Type B pancreatic cell (in vitro differentiated cells): Measurements from ENCODE around the gene C12orf57. TPM values are rescaled to one million over a fixed set of nuclear protein-coding genes. Genes with fewer than 3 reads are reported as not detected.
A peak's percentile ranks its signal among the peaks of the same experiment; 100 is the strongest.

Source experiments
- DNase-seq: peaks from one replicate; pipeline ENCODE4 v3.0.0; 2021; ENCODE audit warnings: mixed read lengths; ENCODE audit not compliant: unreplicated experiment; ENCODE audit errors: extremely low spot score
- H3K27ac Mint-ChIP-seq: 2 replicates; pipeline ENCODE4 v1.8.0; 2021; ENCODE audit warnings: mild to moderate bottlenecking, mixed read lengths
- H3K27me3 Mint-ChIP-seq: 2 replicates; pipeline ENCODE4 v1.8.0; 2021; ENCODE audit warnings: mixed read lengths
- H3K36me3 Mint-ChIP-seq: 2 replicates; pipeline ENCODE4 v1.8.0; 2021; ENCODE audit warnings: mixed read lengths
- H3K4me1 Mint-ChIP-seq: one replicate; pipeline ENCODE4 v1.8.0; 2021; ENCODE audit warnings: mixed read lengths; ENCODE audit not compliant: unreplicated experiment
- H3K4me3 Mint-ChIP-seq: 2 replicates; pipeline ENCODE4 v1.8.0; 2021; ENCODE audit warnings: mild to moderate bottlenecking, mixed read lengths
- H3K9me3 Mint-ChIP-seq: 2 replicates; pipeline ENCODE4 v1.8.0; 2021; ENCODE audit warnings: mixed read lengths
- total RNA-seq: library from RNA; stranded (reverse); gene quantifications from 2 replicates; pipeline ENCODE4 v1.2.1, GENCODE V29; 2021; ENCODE audit warnings: low replicate concordance
- TF ChIP-seq, protein P1 (sequence below): fragments of 200-600 bp; sonication (generic); conservative IDR thresholded peaks from 2 replicates; pipeline ENCODE4 v1.5.0; 2021; ENCODE audit warnings: antibody characterized with exemption, mild to moderate bottlenecking

The C12orf57 gene
- total RNA-seq, 1 donor from 2014 or later: 220 TPM

DNA sequence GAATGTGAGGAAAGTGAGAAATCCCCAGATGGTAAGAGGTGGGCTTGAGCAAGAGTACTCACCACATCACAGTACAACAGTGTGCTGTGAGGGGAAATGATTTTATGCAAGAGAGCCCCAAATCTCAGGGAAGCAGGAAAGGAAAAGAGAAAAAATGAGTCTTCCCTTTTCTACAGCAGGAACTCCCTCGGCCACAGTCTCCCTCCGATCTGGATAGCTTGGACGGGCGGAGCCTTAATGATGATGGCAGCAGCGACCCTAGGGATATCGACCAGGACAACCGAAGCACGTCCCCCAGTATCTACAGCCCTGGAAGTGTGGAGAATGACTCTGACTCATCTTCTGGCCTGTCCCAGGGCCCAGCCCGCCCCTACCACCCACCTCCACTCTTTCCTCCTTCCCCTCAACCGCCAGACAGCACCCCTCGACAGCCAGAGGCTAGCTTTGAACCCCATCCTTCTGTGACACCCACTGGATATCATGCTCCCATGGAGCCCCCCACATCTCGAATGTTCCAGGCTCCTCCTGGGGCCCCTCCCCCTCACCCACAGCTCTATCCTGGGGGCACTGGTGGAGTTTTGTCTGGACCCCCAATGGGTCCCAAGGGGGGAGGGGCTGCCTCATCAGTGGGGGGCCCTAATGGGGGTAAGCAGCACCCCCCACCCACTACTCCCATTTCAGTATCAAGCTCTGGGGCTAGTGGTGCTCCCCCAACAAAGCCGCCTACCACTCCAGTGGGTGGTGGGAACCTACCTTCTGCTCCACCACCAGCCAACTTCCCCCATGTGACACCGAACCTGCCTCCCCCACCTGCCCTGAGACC, 8.2 kb upstream of the C12orf57 start:
- Mint-ChIP-seq H3K36me3 (peaks cover 48% of the 10 kb centered on the region), H3K27ac (peak overlapping the region; percentile 82), H3K27me3 (no peaks in the 10 kb centered on the region), H3K9me3 (no peaks in the 10 kb centered on the region), H3K4me1 (peaks cover 32% of the 10 kb centered on the region), H3K4me3 (peak overlapping the region; percentile 82)
- TF ChIP-seq, protein P1, sequence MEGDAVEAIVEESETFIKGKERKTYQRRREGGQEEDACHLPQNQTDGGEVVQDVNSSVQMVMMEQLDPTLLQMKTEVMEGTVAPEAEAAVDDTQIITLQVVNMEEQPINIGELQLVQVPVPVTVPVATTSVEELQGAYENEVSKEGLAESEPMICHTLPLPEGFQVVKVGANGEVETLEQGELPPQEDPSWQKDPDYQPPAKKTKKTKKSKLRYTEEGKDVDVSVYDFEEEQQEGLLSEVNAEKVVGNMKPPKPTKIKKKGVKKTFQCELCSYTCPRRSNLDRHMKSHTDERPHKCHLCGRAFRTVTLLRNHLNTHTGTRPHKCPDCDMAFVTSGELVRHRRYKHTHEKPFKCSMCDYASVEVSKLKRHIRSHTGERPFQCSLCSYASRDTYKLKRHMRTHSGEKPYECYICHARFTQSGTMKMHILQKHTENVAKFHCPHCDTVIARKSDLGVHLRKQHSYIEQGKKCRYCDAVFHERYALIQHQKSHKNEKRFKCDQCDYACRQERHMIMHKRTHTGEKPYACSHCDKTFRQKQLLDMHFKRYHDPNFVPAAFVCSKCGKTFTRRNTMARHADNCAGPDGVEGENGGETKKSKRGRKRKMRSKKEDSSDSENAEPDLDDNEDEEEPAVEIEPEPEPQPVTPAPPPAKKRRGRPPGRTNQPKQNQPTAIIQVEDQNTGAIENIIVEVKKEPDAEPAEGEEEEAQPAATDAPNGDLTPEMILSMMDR: no peak
- DNase-seq: no peak

DNA sequence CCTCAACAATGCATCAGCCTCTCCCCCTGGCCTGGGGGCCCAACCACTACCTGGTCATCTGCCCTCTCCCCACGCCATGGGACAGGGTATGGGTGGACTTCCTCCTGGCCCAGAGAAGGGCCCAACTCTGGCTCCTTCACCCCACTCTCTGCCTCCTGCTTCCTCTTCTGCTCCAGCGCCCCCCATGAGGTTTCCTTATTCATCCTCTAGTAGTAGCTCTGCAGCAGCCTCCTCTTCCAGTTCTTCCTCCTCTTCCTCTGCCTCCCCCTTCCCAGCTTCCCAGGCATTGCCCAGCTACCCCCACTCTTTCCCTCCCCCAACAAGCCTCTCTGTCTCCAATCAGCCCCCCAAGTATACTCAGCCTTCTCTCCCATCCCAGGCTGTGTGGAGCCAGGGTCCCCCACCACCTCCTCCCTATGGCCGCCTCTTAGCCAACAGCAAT, 7.6 kb upstream of the C12orf57 start:
- Mint-ChIP-seq H3K4me3 (peak overlapping the region; percentile 82), H3K4me1 (peaks cover 28% of the 10 kb centered on the region), H3K27me3 (no peaks in the 10 kb centered on the region), H3K9me3 (no peaks in the 10 kb centered on the region), H3K27ac (peak overlapping the region; percentile 82), H3K36me3 (peaks cover 47% of the 10 kb centered on the region)
- TF ChIP-seq, protein P1: no peak
- no peak for DNase-seq

DNA sequence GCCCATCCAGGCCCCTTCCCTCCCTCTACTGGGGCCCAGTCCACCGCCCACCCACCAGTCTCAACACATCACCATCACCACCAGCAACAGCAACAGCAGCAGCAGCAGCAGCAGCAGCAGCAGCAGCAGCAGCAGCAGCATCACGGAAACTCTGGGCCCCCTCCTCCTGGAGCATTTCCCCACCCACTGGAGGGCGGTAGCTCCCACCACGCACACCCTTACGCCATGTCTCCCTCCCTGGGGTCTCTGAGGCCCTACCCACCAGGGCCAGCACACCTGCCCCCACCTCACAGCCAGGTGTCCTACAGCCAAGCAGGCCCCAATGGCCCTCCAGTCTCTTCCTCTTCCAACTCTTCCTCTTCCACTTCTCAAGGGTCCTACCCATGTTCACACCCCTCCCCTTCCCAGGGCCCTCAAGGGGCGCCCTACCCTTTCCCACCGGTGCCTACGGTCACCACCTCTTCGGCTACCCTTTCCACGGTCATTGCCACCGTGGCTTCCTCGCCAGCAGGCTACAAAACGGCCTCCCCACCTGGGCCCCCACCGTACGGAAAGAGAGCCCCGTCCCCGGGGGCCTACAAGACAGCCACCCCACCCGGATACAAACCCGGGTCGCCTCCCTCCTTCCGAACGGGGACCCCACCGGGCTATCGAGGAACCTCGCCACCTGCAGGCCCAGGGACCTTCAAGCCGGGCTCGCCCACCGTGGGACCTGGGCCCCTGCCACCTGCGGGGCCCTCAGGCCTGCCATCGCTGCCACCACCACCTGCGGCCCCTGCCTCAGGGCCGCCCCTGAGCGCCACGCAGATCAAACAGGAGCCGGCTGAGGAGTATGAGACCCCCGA, 7.0 kb upstream of the C12orf57 start:
- H3K4me1 Mint-ChIP-seq: peaks cover 28% of the 10 kb centered on the region
- H3K27me3 Mint-ChIP-seq: no peaks in the 10 kb centered on the region
- no peaks in the 10 kb centered on the region for H3K9me3 Mint-ChIP-seq
- TF ChIP-seq, protein P1: no peak
- H3K4me3 Mint-ChIP-seq: peak overlapping the region; percentile 90
- H3K27ac Mint-ChIP-seq: peak overlapping the region; percentile 94
- H3K36me3 Mint-ChIP-seq: peaks cover 50% of the 10 kb centered on the region
- DNase-seq: no peak

DNA sequence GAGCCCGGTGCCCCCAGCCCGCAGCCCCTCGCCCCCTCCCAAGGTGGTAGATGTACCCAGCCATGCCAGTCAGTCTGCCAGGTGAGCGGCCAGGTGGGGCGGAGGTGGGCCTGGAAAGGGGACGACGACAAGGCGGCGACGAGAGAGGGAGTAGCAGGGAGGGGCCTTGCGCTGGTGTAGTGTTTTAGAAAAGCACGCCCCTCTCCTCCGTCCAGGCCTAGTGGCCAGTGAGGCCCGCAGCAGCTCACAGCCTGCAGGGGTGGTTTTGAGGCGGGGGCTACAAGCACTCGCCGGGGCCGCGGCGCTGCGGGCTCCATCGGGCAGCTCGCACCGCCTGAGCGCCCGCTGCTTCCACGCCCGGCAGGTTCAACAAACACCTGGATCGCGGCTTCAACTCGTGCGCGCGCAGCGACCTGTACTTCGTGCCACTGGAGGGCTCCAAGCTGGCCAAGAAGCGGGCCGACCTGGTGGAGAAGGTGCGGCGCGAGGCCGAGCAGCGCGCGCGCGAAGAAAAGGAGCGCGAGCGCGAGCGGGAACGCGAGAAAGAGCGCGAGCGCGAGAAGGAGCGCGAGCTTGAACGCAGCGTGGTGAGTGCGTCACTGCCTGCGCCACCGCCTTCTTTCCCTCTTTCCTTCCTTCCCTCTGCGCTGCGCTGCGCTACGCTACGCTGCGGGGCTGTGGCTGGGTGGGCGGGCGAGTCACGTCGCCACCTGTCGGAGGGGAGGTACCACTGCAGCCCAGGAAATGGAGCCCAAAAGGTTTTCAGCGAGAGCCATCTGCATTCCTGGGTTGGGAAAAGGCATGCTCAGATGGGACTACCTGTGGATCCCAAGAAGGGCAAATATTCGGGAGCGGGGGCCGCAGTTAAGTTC, 6.1 kb upstream of the C12orf57 start:
- Mint-ChIP-seq H3K36me3 (peaks cover 46% of the 10 kb centered on the region), H3K27me3 (no peaks in the 10 kb centered on the region), H3K4me1 (peaks cover 25% of the 10 kb centered on the region), H3K27ac (peak overlapping the region; percentile 94), H3K9me3 (no peaks in the 10 kb centered on the region), H3K4me3 (peak overlapping the region; percentile 90)
- TF ChIP-seq, protein P1: peak; percentile 95
- peak; percentile 94 for DNase-seq
